GM18867 (cell line): ENCODE results near the gene TSPAN13.
"Not testable (repeated sequence)": the region's sequence is repeated elsewhere in the genome, so short reads cannot be mapped to it uniquely, and the experiment has no call there.

ENCODE experiments used
- ATAC-seq: cut with Tn5 transposase; IDR thresholded peaks from one replicate; pipeline ENCODE4 v1.9.1; 2021; ENCODE audit warnings: mild to moderate bottlenecking, moderate library complexity; ENCODE audit not compliant: unreplicated experiment

The TSPAN13 gene

DNA sequence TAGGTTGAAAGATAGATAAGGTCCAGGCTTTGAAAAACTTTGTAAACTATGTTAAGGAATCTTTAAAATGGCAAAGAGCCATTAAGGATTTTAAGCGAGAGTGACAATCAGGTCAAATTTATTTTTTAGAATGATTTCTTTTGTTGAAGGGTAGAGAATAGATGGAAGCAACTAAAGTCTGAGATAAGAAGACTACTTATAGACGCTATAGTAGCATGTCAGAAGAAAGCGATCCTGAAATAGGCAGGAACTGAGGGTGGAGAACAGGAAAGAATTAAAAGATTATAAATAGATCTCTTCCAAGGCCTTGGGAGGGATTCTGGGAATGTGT, 13.0 kb upstream of the TSPAN13 start:
- no peak for ATAC-seq

DNA sequence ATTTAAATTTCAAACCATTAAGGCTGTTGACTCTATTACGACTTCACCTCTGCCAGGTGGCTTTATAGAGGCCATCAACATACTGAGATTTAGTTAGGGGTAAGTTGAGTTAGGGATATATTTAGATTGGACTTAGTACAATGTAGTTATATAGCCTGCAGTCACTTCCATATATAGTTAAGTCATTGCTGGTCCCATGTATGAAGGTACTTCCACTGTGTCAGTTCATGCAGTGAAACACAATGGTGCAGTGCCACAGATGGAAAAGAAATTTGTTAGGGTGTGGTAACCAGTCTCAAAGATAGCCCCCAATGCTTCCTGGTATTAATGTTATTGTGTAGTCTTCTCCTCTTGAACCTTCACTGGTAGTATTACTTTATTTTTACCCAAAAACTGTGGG, 12.6 kb upstream of the TSPAN13 start:
- no peak for ATAC-seq

DNA sequence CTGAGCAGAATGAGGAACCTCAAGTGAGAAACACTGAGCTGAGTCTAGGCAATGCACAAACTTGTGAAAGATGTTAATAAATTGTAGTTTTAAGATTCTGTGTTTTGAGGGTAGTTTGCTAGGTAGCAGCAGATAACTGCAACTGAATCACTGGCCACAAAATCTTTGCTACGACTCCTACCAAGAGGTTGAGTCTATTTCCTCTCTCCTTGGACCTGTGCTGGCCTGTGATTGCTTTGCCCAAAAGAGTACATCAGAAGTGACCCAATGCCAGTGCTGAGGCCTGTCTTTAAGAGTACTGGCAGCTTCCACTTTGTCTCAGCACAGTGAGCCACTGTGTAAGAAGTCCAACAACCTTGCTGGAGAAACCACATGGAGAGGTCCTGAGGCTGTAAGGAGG, 11.9 kb upstream of the TSPAN13 start:
- ATAC-seq = no peak

DNA sequence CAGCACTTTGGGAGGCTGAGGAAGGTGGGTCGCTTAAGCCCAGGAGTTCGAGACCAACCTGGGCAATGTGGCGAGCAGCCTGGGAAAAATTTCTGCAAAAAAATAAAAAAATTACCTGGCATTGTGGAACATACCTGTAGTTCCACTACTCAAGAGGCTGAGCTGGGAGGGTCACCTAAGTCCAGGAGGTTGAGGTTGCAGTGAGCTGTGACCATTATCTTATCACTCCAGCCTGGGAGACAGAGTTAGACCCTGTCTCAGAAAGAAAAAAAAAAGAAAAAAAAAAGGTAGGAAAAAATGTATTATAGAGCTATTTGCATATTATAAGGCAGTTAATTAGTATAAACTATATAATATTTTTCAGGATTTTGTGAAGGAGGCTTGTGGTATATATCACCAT, 11.0 kb upstream of the TSPAN13 start:
- no peak for ATAC-seq

DNA sequence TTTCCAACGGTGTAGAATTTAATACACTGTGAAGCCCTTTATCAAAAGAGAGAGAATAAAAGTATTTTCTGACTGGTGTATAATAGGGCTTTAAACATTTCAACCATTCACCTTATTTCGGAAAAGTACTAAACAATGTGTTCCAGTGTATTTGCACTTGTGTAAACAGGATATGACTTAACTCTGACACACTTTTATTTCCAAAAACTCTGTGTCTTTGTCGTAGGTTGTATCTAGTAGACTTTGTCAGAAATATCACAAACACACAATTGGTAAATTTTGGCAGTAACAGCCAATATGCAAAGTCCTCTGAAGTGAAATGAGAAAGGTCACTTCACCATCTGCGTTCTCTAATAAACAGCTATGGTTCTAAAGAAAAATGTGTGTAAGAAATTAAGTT, 10.3 kb upstream of the TSPAN13 start:
- ATAC-seq = no peak

DNA sequence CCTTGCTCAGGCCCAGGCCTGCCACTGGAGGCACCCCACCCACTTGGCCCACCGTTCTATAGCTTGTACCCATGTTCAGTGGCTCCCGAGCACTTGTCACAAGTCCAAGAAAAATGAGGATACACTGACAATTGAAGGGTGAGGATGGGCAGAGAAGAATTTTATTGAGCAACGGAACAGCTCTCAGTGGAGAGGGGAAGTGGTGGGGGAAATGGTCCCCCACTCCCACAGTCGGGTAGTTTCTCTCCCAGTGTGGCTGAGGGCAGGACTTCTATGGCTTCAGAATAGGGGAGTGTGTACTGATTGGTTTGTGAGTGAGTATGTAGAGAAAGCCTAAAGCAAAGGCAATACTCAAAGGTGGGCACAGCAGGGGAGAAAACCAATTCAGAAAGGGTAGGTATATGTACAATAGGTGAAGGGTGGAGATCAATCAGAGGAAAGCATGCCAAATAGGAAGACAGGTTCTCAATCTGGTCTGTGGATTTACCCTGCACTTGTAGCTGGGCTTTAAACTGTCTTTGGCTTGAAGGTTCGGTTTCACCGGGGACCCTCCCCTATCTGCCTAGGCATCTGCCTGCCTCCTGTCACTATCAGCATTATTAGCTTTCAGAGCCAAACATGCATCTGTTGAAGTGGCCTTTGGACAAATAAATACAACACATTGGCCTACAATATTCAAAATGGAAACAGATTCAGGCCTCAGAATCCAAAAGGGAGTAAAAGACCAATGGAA, 8.9 kb upstream of the TSPAN13 start:
- ATAC-seq = no peak

DNA sequence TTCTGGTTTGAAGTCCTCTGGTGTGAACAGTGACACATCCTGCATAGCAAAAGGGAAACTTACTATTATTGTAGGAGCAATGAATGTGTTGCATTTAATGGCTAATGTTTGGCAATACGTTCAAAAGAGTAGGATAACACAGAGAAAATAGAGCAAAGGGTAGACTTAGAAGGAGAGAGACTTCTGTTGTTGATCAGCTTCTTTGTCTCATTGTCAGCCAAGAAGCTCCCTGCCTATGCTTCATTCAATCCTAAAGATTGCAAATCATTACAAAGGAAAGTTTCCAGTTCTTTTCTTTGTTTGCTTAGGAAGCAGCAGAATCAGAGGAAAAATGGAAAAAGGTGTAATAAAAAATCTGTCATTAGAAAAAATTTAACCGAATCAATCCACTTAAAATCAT, 7.9 kb upstream of the TSPAN13 start:
- no peak for ATAC-seq

DNA sequence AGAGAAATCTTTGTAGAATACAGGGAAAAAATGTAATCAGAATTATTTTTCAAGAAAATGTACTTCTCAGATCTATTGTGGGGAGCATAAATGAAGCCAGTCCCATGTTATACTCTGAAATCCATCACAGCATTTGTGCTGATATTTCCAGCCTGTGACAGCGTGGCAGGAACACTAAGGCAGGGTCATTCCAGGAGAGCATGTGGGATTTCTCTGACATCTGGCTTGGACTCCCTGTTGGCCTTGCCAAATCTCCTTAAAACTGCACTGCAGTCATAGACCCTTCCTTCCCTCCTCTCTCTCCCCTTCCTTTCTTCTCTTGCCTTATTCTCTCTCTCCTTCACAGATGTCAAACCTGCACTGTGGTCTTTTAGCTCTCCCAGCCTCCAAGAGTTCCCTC, 6.5 kb upstream of the TSPAN13 start:
- no peak for ATAC-seq

DNA sequence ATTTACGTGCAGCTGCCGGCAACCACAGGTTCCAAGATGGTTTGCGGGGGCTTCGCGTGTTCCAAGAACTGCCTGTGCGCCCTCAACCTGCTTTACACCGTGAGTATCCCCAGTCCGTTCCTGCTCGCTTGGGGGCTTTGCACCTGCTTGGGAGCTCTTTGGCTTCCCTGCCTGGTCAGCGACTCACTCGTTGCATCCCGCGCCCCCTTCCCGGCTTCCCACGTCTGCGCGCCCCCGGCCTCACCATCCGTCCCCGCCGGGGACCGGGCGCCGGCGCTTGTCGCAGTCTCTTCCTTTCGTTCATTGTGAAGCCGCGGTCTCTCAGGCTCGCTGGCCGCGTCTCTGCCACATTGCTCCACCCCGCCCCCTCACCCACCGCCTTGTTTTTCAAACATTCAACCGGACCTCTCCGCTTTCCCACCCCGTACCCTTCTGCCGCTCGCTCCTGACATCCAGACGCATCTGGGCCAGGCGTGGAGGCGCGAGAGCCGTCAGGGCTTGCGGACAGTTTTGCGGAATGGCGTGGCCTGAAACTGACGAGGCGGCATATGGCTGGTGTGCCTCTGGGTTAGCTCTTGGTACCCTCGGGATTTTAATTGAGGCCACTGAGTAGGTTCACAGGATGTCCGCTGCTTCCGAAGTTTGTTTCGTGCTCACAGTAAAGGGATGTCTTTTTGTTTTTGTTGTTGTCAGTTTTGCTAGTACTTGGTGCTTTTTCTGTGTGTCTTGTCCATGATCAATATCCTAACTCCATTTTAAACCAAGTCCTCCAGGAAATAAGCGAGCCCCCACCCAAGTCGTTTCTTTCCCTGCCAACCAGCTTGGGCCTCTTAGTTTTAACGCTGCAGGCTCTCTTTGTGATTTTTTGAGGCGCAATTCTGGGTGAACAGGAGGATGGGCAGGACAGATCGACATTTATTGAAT, 639 bp downstream of the TSPAN13 start:
- ATAC-seq = peak; percentile 8

DNA sequence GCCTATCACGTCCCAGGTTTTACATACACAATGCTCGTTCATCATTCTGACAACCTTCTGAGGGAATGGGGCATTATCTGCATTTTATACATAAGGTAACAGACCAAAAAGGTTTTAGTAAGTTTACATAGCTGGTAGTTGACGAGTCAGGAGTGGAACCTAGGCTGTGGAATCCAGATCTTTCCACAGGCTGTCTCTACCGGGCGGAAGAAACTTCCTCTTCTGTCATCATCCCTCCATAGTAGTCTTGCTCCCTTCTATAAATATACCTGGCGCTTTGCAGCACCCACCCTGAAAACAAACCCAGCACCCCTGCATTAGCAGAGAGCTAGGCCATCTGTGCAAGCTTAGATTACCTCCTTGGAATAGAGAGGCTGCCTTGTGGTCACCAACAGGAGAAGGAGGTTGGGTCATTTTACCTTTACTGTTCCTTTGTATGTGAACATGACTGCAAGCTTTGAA, 1.3 kb downstream of the TSPAN13 start:
- no peak for ATAC-seq

DNA sequence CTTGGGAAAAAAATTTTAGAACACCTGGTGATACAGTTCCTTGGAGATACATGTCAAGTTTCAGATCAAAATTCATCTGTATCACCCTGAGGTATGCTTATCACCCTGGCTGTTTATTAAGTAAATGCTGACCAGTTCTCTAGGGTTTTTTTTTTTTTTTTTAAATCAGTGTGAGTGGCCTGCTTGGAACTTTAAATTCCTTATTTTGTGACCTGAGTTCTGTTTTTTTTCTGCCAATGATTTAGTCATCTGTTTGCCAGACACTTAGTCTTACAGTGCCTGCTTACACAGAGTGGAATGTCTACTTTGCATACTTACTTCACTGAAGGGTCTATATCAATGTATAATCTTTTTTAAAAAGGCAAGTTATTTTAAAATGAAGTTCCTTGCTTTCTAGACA, 1.8 kb downstream of the TSPAN13 start:
- no peak for ATAC-seq

DNA sequence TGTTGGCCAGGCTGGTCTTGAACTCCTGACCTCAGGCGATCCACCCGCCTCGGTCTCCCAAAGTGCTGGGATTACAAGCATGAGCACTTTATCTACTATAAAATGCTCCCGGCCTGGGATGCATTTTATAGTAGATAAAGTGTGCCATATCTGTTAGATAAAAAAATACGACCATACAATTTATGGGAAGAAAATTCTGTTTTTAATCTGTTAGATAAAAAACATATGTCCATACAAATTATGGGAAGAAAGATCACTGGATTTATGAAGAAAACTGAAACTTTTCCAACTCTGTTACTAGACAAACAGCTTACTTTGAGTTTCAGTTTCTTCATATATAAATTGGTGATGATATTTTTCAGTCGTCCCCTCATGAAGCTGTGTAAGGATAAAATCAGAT, 4.5 kb downstream of the TSPAN13 start:
- no peak for ATAC-seq

DNA sequence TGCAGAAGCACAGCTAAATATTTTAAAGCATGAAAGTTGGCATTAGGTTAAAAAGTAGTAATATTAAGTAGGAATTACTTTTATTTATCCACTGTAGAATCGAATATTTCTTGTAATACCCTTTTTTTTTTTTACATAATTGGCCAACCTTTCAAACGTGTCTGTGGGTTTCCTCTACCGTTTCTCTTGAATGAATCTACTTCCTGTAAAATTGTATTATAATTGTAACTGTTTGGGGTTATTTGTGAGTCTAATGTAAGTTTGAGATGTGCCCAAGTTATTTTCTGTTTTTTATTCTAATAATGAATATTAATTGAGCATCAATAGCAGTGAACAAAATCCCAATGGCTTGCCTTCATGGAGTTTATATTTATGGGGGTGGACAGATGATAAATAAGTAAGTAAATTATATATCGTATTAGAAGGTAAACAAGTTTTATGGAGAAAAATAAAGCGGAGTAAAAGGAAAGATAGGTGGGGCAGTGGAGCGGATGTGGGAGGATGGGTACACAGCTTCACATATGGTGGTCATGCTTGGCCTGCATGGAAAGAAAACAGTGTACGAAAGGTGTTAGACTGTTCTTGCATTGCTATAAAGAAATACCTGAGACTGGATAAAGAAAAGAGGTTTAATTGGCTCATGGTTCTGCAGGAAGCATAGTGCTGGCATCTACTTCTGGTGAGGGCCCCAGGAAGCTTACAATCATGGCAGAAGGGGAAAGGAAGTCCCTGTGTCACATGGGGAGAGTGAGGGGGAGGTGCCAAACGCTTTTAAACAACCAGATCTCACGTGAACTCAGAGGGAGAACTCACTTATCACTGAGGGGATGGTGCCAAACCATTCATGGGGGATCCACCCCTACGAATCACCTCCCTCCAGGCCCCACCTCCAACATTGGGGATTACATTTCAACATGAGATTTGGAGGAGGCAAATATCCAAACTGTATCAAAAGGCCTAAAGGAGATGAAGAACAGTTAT, 5.4 kb downstream of the TSPAN13 start:
- ATAC-seq = no peak

DNA sequence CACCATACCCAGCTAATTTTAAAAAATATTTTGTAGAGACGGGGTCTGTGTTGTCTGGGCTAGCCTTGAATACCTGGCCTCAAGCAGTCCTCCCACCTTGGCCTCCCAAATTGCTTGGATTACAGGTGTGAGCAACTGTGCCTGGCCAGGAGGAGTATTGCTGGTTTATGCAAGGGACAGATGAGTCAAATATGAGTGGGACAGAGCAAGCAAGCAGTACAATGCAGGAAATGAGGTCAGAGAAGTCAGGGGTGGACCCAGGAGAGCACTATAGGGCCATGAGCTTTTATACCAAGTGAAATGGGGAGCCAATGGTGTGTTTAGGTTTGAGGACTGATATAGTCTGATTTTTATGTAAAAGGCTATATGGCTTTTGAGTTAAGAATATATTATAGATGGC, 6.3 kb downstream of the TSPAN13 start:
- no peak for ATAC-seq

DNA sequence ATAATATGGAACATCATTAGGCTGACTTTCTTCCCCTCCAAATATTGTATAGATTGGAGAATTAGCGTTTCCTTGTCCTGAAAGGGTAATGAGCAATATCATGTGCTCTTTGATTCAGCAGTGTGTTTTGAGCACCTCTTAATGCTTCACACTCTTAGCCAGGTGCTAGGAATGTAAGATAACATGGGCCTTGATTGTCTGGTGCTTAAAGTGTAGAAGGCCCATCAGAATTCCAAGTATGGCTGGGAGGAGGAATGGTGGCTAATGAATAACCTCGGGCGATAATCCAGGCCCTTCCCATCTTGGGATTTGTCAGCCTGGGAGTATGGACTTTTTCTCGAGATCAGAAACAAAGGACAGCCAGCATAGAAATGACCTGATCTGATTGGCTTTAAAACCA, 8.6 kb downstream of the TSPAN13 start:
- ATAC-seq = no peak

DNA sequence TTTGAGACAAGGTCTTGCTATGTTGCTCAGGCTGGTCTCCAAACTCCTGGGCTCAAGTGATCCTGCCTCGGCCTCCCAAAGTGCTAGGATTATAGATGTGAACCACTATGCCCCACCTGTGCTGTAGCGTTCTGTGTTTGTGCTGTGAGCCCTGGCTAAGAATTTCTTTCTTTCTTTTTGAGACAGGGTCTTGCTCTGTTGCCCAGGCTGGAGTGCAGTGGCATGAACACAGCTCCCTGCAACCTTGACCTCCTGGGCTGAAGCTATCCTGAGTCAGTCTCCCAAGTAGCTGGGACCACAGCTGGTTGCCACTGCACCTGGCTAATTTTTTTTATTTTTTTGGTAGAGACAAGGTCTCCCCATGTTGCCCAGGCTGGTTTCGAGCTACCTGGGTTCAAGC, 11.4 kb downstream of the TSPAN13 start:
- ATAC-seq = no peak

DNA sequence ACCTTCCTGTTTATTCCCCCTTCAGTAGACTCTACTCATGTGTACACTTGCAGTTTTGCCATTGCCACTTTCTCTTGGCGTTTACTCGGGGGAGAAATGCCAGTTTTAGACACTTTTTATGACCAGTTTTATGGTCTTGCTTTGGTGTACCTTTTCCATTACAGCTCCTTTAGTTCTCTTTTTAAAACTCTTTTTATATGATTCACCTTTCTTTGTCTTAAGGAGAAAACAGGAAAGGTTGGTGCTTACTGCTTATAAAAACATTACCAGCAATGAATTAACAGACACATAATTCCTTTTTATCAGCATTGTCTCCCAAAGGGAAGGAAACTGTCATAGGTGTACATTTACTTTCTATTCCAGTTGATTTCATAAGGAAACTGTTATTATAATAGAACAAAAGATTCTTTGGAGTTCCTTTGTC, 11.9 kb downstream of the TSPAN13 start:
- ATAC-seq = no peak

DNA sequence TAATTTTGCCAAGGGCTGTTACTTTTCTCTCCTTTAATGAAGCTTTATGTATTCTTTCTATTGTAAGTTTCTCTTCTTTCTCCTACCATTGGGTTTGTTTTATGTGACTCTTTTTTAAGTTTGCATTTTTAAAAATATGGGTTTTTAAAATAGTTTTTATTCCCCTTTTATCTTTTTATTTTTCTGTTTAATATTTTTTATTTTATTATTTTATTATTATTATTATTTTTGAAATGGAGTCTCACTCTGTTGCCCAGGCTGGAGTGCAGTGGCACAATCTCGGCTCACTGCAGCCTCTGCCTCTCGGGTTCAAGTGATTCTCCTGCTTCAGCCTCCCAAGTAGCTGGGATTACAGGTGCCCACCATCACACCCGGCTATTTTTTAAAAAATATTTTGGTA, 16.4 kb downstream of the TSPAN13 start:
- ATAC-seq = not testable (repeated sequence)

DNA sequence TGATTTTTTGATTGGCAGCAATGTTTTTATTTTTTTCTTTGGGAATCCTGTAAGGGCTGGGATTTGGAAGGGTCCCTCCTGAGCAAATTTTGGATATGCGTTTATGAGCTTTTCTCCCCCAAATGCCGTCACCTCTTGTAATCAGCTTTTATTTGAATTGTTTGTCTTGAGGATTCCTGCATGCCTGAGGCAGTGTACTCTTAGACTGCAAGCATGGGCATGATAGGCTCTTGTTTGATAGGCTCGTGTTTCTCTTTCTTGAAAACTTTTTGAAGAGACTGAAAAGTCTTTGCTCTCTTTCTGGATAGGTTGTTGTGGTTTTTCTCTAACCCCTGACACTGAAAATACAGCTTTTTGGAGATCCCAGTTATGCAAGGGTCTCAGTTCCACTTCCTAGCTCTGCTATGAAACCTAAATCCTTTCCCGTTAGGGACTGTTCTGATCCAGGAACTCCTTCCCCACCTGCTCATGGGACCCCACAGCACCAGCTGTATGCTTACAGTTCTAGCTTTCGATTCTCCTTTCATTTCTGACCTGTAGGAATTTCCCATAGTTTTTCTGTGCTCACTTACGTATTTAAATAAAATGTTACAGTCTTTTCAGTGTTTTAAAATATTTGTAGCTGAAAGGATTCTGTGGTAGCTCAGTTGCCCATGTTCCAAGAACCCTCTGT, 17.2 kb downstream of the TSPAN13 start:
- ATAC-seq = no peak

DNA sequence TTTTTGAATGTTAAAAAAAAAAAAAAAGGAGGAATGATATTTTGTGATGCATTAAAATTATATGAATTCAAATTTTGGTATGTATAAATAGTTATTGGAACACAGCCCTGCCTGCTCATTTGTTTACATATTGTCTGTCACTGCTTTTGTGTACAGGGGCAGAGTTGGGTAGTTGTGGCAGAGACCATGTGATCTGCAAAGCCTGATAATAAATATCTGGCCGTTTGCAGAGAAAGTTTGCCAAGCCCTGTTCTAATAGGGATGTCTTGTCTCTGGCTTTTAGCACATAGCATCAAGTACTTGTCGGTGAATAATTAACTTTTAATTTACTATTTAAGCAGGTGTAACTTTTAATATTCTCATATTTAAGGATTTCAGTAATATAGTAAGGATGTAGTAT, 19.8 kb downstream of the TSPAN13 start:
- no peak for ATAC-seq

DNA sequence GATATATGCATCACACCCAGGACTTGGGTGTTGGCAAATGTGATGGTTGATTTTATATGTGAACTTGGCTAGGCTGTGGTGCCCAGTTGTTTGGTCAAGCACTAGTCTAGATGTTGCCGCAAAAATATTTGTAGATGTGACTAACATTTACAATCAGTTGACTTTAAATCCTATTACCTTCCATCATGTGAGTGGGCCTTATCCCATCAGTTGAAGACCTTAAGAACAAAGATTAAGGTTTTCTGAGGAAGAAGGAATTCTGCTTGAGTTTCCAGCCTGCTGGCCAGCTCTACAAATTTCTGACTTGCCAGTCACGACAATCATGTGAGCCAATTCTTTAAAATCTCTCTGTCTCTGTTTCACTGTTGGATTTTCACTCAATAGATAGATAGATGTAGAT, 20.3 kb downstream of the TSPAN13 start:
- ATAC-seq = no peak
